Neural progenitor cell (in vitro differentiated cells): ENCODE results near the gene LIPT2.

Experiments
- EZH2 ChIP-seq: fragments of 200-600 bp; sonication (generic); IDR thresholded peaks from 2 replicates; pipeline ENCODE4 v1.6.1; 2017; ENCODE audit warnings: antibody characterized with exemption, mild to moderate bottlenecking, moderate library complexity
- EZH2phosphoT487 ChIP-seq: fragments of 200-600 bp; sonication (generic); IDR thresholded peaks from 2 replicates; pipeline ENCODE4 v1.6.1; 2017; ENCODE audit warnings: antibody characterized with exemption
- TF ChIP-seq, protein P1 (sequence below): fragments of 200-600 bp; sonication (generic); IDR thresholded peaks from 2 replicates; pipeline ENCODE4 v1.5.1; 2017; ENCODE audit warnings: antibody characterized with exemption, mild to moderate bottlenecking

GRCh38 chr11:74457356-74457755, 36.2 kb downstream of the LIPT2 start:
- TF ChIP-seq, protein P1, sequence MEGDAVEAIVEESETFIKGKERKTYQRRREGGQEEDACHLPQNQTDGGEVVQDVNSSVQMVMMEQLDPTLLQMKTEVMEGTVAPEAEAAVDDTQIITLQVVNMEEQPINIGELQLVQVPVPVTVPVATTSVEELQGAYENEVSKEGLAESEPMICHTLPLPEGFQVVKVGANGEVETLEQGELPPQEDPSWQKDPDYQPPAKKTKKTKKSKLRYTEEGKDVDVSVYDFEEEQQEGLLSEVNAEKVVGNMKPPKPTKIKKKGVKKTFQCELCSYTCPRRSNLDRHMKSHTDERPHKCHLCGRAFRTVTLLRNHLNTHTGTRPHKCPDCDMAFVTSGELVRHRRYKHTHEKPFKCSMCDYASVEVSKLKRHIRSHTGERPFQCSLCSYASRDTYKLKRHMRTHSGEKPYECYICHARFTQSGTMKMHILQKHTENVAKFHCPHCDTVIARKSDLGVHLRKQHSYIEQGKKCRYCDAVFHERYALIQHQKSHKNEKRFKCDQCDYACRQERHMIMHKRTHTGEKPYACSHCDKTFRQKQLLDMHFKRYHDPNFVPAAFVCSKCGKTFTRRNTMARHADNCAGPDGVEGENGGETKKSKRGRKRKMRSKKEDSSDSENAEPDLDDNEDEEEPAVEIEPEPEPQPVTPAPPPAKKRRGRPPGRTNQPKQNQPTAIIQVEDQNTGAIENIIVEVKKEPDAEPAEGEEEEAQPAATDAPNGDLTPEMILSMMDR: no peak
- TF ChIP-seq EZH2 (no peak), EZH2phosphoT487 (no peak)
